Measurements from ENCODE around the gene OR10G2. TPM values are rescaled to one million over a fixed set of nuclear protein-coding genes. Genes with fewer than 3 reads are reported as not detected.
"Not testable (repeated sequence)": the region's sequence is repeated elsewhere in the genome, so short reads cannot be mapped to it uniquely, and the experiment has no call there.

OR10G2 gene
- total RNA-seq, 1 donor from 2014 or later, result not detected

- DNase-seq (ENCODE audit: low spot score in 2 of 2, unreplicated experiment in 2 of 2), result no peak
- H3K36me3 Mint-ChIP-seq, result no peaks in the 10 kb centered on the region
- H3K27ac Mint-ChIP-seq, result no peak overlapping the region
- no peak for TF ChIP-seq CTCF (IDR thresholded peaks at IDR 0.05; ENCODE audit: unreplicated experiment)
- H3K27me3 Mint-ChIP-seq (ENCODE audit: low read depth), result peaks cover 21% of the 10 kb centered on the region
- no peak overlapping the region for H3K4me3 Mint-ChIP-seq
- H3K9me3 Mint-ChIP-seq, result peaks cover 7% of the 10 kb centered on the region
- H3K4me1 Mint-ChIP-seq, result no peaks in the 10 kb centered on the region
These were observed 8.1 kb downstream of the OR10G2 start for GRCh38 chr14:21626491-21627230.

GRCh38 chr14:21617614-21618013 lies 17.1 kb downstream of the OR10G2 start:
- no peak overlapping the region for H3K27ac Mint-ChIP-seq

GRCh38 chr14:21614240-21614639 lies 20.5 kb downstream of the OR10G2 start:
- TF ChIP-seq CTCF (IDR thresholded peaks at IDR 0.05; ENCODE audit: unreplicated experiment), result no peak

More at GRCh38 chr14:21617614-21618013, 17.1 kb downstream of the OR10G2 start:
- no peaks in the 10 kb centered on the region for H3K4me1 Mint-ChIP-seq
- H3K36me3 Mint-ChIP-seq, result no peaks in the 10 kb centered on the region
- no peak for TF ChIP-seq CTCF (IDR thresholded peaks at IDR 0.05; ENCODE audit: unreplicated experiment)
- DNase-seq (ENCODE audit: low spot score in 2 of 2, unreplicated experiment in 2 of 2), result no peak
- no peaks in the 10 kb centered on the region for H3K9me3 Mint-ChIP-seq
- no peak overlapping the region for H3K4me3 Mint-ChIP-seq
- H3K27me3 Mint-ChIP-seq (ENCODE audit: low read depth), result no peaks in the 10 kb centered on the region

GRCh38 chr14:21612324-21612723 lies 22.4 kb downstream of the OR10G2 start:
- no peak overlapping the region for H3K4me3 Mint-ChIP-seq
- H3K4me1 Mint-ChIP-seq, result no peaks in the 10 kb centered on the region
- no peak overlapping the region for H3K27ac Mint-ChIP-seq
- H3K9me3 Mint-ChIP-seq, result no peaks in the 10 kb centered on the region
- H3K36me3 Mint-ChIP-seq, result no peaks in the 10 kb centered on the region
- H3K27me3 Mint-ChIP-seq (ENCODE audit: low read depth), result peaks cover 12% of the 10 kb centered on the region
- DNase-seq (ENCODE audit: low spot score in 2 of 2, unreplicated experiment in 2 of 2), result no peak
- no peak for TF ChIP-seq CTCF (IDR thresholded peaks at IDR 0.05; ENCODE audit: unreplicated experiment)

More at GRCh38 chr14:21614240-21614639, 20.5 kb downstream of the OR10G2 start:
- no peak for DNase-seq (ENCODE audit: low spot score in 2 of 2, unreplicated experiment in 2 of 2)
- H3K27me3 Mint-ChIP-seq (ENCODE audit: low read depth), result peaks cover 6% of the 10 kb centered on the region
- H3K9me3 Mint-ChIP-seq, result no peaks in the 10 kb centered on the region
- H3K27ac Mint-ChIP-seq, result no peak overlapping the region
- H3K36me3 Mint-ChIP-seq, result no peaks in the 10 kb centered on the region
- H3K4me1 Mint-ChIP-seq, result no peaks in the 10 kb centered on the region
- no peak overlapping the region for H3K4me3 Mint-ChIP-seq

- not testable (repeated sequence) for H3K4me3 Mint-ChIP-seq; H3K27ac Mint-ChIP-seq; H3K36me3 Mint-ChIP-seq; H3K4me1 Mint-ChIP-seq; DNase-seq (ENCODE audit: low spot score in 2 of 2, unreplicated experiment in 2 of 2); H3K9me3 Mint-ChIP-seq; H3K27me3 Mint-ChIP-seq (ENCODE audit: low read depth)
These were observed 32.6 kb downstream of the OR10G2 start for GRCh38 chr14:21602181-21602580.

GRCh38 chr14:21589317-21589716 lies 45.4 kb downstream of the OR10G2 start:
- Mint-ChIP-seq H3K27me3 (ENCODE audit: low read depth) (peaks cover 16% of the 10 kb centered on the region), H3K4me3 (no peak overlapping the region)

More at GRCh38 chr14:21589317-21589716, 45.4 kb downstream of the OR10G2 start:
- TF ChIP-seq CTCF (IDR thresholded peaks at IDR 0.05; ENCODE audit: unreplicated experiment), result no peak
- no peak for DNase-seq (ENCODE audit: low spot score in 2 of 2, unreplicated experiment in 2 of 2)
- no peaks in the 10 kb centered on the region for H3K36me3 Mint-ChIP-seq
- no peak overlapping the region for H3K27ac Mint-ChIP-seq
- peaks cover 15% of the 10 kb centered on the region for H3K9me3 Mint-ChIP-seq
- H3K4me1 Mint-ChIP-seq, result no peaks in the 10 kb centered on the region

Other genes with a start within 250 kb of the OR10G2 start
- gene CHD8, start 178.8 kb downstream of the OR10G2 start, total RNA-seq, result 123 to 126 TPM (median 124 TPM) in 3 replicates
- 38.5 to 44.1 TPM (median 39.5 TPM) in 3 replicates for gene RAB2B, start 158.0 kb downstream of the OR10G2 start, total RNA-seq
- 61.1 to 66.3 TPM (median 62.4 TPM) in 3 replicates for gene TOX4, start 157.7 kb downstream of the OR10G2 start, total RNA-seq
- 68.1 to 74.4 TPM (median 69.0 TPM) in 3 replicates for gene METTL3, start 123.6 kb downstream of the OR10G2 start, total RNA-seq
- gene SALL2, start 108.6 kb downstream of the OR10G2 start, total RNA-seq, result 44.6 to 45.2 TPM (median 45.2 TPM) in 3 replicates
- gene OR10G3, start 54.9 kb downstream of the OR10G2 start, total RNA-seq, result not detected in 3 replicates
- not detected in 3 replicates for gene OR4E2, start 18.9 kb upstream of the OR10G2 start, total RNA-seq
- not detected in 3 replicates for gene OR4E1, start 38.9 kb upstream of the OR10G2 start, total RNA-seq

Data from mesothelial cell of epicardium (in vitro differentiated cells).